ENCODE results near the gene PPDPF.

- TF ChIP-seq, protein P1, sequence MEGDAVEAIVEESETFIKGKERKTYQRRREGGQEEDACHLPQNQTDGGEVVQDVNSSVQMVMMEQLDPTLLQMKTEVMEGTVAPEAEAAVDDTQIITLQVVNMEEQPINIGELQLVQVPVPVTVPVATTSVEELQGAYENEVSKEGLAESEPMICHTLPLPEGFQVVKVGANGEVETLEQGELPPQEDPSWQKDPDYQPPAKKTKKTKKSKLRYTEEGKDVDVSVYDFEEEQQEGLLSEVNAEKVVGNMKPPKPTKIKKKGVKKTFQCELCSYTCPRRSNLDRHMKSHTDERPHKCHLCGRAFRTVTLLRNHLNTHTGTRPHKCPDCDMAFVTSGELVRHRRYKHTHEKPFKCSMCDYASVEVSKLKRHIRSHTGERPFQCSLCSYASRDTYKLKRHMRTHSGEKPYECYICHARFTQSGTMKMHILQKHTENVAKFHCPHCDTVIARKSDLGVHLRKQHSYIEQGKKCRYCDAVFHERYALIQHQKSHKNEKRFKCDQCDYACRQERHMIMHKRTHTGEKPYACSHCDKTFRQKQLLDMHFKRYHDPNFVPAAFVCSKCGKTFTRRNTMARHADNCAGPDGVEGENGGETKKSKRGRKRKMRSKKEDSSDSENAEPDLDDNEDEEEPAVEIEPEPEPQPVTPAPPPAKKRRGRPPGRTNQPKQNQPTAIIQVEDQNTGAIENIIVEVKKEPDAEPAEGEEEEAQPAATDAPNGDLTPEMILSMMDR (IDR thresholded peaks at IDR 0.05; ENCODE audit: insufficient read depth, low read depth, low read length): no peak
- TF ChIP-seq EZH2 (IDR thresholded peaks at IDR 0.05; ENCODE audit: insufficient read depth, low read length): no peak
Measured at GRCh38 chr20:63495167-63495720, 25.3 kb upstream of the PPDPF start.

Measured in astrocyte (in vitro differentiated cells and primary cell).